SKM-1 treated with dmso at 0.1 percent for 144 hours (cell line): Measurements from ENCODE around the gene INPP5A.

ENCODE experiments used
- DNase-seq: peaks from one replicate; lab custom pipeline; 2025; ENCODE audit not compliant: unreplicated experiment; lab: John Stamatoyannopoulos, UW

INPP5A gene

GRCh38 chr10:132534391-132535064, 3.1 kb upstream of the INPP5A start:
- no peak for DNase-seq

- no peak for DNase-seq
These were observed 2.4 kb upstream of the INPP5A start for GRCh38 chr10:132535065-132535651.

GRCh38 chr10:132536241-132536876, 1.2 kb upstream of the INPP5A start:
- no peak for DNase-seq

- DNase-seq, result peak; percentile 94
These were observed 507 bp upstream of the INPP5A start for GRCh38 chr10:132536877-132537683.

- DNase-seq, result no peak
These were observed 623 bp downstream of the INPP5A start for GRCh38 chr10:132538031-132538789.

GRCh38 chr10:132538790-132539421, 1.3 kb downstream of the INPP5A start:
- no peak for DNase-seq

GRCh38 chr10:132539431-132539839, 1.8 kb downstream of the INPP5A start:
- DNase-seq, result no peak

- no peak for DNase-seq
These were observed 2.3 kb downstream of the INPP5A start for GRCh38 chr10:132539894-132540293.

- DNase-seq, result no peak
These were observed 2.9 kb downstream of the INPP5A start for GRCh38 chr10:132540456-132540855.

- no peak for DNase-seq
These were observed 3.5 kb downstream of the INPP5A start for GRCh38 chr10:132541129-132541528.

- no peak for DNase-seq
These were observed 4.0 kb downstream of the INPP5A start for GRCh38 chr10:132541601-132542011.

GRCh38 chr10:132542086-132542775, 4.6 kb downstream of the INPP5A start:
- DNase-seq, result no peak

GRCh38 chr10:132542819-132543218, 5.2 kb downstream of the INPP5A start:
- DNase-seq, result no peak

GRCh38 chr10:132543916-132544743, 6.5 kb downstream of the INPP5A start:
- no peak for DNase-seq

GRCh38 chr10:132544744-132545658, 7.4 kb downstream of the INPP5A start:
- peak; percentile 63 for DNase-seq

GRCh38 chr10:132545659-132546367, 8.2 kb downstream of the INPP5A start:
- no peak for DNase-seq
